Measurements from ENCODE around the gene TBXAS1. TPM values are rescaled to one million over a fixed set of nuclear protein-coding genes. Genes with fewer than 3 reads are reported as not detected.

Gene TBXAS1
- total RNA-seq, 1 experiment from 2014 or later = not detected

DNA sequence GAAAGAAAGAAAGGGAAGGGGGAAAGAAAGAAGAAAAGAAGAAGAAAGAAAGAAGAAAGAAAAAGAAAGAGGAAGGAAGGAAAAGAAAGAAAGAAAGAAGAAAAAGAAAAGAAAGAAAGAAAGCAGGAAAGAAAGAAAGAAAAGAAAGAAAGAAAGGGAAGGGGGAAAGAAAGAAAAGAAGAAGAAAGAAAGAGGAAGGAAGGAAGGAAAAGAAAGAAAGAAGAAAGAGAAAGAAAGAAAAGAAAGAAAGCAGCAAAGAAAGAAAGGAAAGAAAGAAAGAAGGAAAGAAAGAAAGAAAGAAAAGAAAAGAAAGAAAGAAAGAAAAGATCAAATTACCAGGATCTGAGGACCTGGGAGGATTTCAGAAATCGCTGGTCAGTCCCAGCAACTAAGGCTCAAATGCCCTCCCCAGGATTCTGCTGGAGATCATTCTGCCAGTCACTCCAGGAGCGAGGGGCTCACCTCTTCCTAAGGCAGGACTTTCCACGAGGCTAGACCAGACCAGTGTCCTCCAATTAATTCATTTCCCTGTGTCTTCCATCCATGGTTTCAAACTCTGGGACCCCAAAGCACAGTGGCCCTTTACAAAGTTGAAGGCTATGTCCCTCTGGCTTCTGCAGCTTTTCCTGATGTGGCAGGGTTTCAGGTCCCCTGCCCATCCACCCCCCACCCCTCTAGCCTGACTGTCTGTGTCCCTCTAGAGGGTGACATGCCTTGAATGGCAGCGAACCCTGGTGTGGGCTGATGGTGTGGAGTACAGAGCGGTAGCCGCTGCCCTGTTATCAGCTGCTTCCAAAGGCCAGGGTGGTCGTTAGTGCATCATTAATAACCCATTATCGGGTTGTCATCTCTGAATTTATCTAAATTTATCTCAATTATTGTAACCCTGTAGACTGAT is 155.8 kb downstream of the TBXAS1 start:
- Histone ChIP-seq H3K9ac (ENCODE audit: low read length) (no peak overlapping the region), H3K79me2 (ENCODE audit: low read length) (no peaks in the 10 kb centered on the region), H3K27ac (ENCODE audit: low read length) (no peak overlapping the region), H2AFZ (ENCODE audit: low read length) (no peak overlapping the region), H3K27me3 (ENCODE audit: low read length) (no peaks in the 10 kb centered on the region), H3K9me3 (ENCODE audit: low read length) (no peaks in the 10 kb centered on the region), H4K20me1 (ENCODE audit: insufficient read depth, low read depth, low read length) (no peaks in the 10 kb centered on the region), H3K36me3 (ENCODE audit: insufficient read depth, low read length) (no peaks in the 10 kb centered on the region), H3K9me2 (replicated peaks; ENCODE audit: insufficient read depth, low read length) (no peaks in the 10 kb centered on the region), H3K4me3 (ENCODE audit: low read length) (no peak overlapping the region), H3K4me1 (ENCODE audit: low read length) (no peaks in the 10 kb centered on the region), H3K4me2 (ENCODE audit: low read depth, low read length, poor library complexity, severe bottlenecking) (no peak overlapping the region)
- DNase-seq = no peak

DNA sequence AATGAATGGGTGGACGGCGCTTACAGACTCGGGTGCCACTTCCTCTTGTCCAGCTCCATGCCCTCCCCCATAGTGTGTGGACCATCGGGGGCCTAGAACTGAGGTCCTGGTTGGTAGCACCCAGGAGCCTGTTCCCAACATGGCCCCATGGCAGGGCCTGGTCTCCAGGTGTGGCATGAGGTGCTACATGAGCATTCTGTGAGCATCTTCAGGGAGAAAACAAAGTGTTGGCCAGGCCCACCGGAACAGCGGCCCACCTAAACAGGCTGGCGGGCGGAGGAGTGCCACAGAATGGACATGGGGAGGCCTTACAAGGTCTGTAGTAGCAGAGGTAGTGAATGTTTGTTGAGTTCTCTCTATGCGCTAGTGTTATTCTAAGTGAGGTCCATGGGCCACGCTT is 156.7 kb downstream of the TBXAS1 start:
- Histone ChIP-seq H2AFZ (ENCODE audit: low read length) (no peak overlapping the region), H3K9ac (ENCODE audit: low read length) (no peak overlapping the region), H3K4me2 (ENCODE audit: low read depth, low read length, poor library complexity, severe bottlenecking) (no peak overlapping the region), H3K9me2 (replicated peaks; ENCODE audit: insufficient read depth, low read length) (no peaks in the 10 kb centered on the region), H4K20me1 (ENCODE audit: insufficient read depth, low read depth, low read length) (no peaks in the 10 kb centered on the region), H3K9me3 (ENCODE audit: low read length) (no peaks in the 10 kb centered on the region), H3K79me2 (ENCODE audit: low read length) (no peaks in the 10 kb centered on the region), H3K4me3 (ENCODE audit: low read length) (no peak overlapping the region), H3K27ac (ENCODE audit: low read length) (no peak overlapping the region), H3K4me1 (ENCODE audit: low read length) (no peaks in the 10 kb centered on the region), H3K27me3 (ENCODE audit: low read length) (no peaks in the 10 kb centered on the region), H3K36me3 (ENCODE audit: insufficient read depth, low read length) (no peaks in the 10 kb centered on the region)
- no peak for DNase-seq

DNA sequence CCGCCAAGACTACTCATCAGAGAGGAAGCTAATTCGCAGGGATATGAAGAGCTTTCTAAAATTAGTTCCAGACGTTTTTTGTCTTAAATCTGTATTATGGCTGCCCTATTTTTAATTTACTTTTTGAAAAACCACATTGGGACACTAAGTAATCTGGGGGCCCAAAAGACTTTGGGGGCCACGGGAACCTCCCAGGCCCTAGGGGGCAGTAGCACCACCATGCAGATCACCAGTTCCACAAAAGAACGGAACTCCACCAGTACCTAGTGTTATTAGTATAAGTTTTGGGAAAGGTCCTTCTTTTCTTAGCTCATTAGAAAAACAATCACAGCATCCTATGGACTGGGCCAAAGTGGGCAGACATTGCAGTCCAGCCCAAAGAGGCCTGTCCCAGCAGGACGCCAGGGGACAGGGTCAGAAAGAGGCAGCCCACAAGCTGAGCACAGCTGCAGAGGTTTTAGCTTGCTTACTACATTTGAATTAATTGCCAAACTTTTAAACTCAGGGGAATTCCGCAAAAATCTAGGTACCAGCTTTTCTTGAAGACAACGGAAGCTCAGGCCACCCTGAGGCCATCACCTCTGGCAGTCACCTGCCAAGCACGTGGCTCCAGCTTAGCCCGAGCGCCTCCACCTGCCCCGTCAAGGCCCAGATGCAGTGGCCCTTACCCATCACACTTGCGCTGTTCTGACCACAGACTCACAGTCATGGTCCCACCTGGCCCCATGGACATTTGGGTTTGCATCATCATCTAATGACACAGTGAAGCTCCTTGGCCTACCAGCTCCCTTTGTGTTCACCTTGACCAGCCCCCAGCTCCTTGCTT is 158.8 kb downstream of the TBXAS1 start:
- no peak overlapping the region for H3K4me3 ChIP-seq (ENCODE audit: low read length)
- no peak overlapping the region for H3K9ac ChIP-seq (ENCODE audit: low read length)
- no peaks in the 10 kb centered on the region for H3K9me2 ChIP-seq (replicated peaks; ENCODE audit: insufficient read depth, low read length)
- DNase-seq = no peak
- H3K4me2 ChIP-seq (ENCODE audit: low read depth, low read length, poor library complexity, severe bottlenecking) = no peak overlapping the region
- H3K79me2 ChIP-seq (ENCODE audit: low read length) = no peaks in the 10 kb centered on the region
- no peaks in the 10 kb centered on the region for H4K20me1 ChIP-seq (ENCODE audit: insufficient read depth, low read depth, low read length)
- no peaks in the 10 kb centered on the region for H3K9me3 ChIP-seq (ENCODE audit: low read length)
- no peak overlapping the region for H3K27ac ChIP-seq (ENCODE audit: low read length)
- H3K27me3 ChIP-seq (ENCODE audit: low read length) = no peaks in the 10 kb centered on the region
- H3K4me1 ChIP-seq (ENCODE audit: low read length) = no peaks in the 10 kb centered on the region
- no peak overlapping the region for H2AFZ ChIP-seq (ENCODE audit: low read length)
- H3K36me3 ChIP-seq (ENCODE audit: insufficient read depth, low read length) = no peaks in the 10 kb centered on the region

DNA sequence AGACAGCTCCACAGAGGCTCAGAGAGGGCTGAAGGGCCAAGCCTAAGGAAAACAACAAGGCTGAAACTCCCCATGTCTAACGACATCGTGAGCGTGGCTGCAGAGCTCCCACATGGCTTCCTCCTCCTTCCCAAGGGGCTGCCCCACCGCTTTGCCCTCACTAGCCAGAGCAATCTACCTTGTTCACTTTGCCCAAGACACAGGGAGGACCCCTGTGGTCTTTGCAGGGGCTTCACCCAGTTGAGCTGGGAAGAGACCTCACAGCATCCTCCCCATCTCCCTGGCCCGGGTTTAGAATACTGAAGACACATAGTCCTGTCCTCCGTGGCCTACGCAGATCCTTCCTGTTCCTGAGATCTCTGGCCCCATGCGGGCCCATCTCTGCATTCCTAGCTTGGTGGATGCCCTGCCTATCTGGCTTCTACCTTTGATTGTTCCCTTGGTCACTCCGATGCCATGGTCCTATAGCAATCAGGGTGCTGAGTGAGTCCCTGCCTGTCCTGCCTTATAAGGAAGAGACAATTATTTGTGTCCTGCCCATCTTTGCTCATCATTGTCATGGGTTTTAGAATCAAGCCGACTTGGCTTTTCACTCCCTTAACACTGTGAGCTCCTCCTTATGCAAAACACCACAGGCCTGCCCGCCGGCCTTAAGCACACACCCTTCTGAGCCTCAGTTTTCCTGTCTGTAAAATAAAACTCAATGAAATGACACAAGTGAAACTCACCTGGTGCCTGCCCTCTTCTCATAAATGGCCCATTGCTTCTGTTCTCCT is 160.5 kb downstream of the TBXAS1 start:
- no peaks in the 10 kb centered on the region for H4K20me1 ChIP-seq (ENCODE audit: insufficient read depth, low read depth, low read length)
- no peaks in the 10 kb centered on the region for H3K9me2 ChIP-seq (replicated peaks; ENCODE audit: insufficient read depth, low read length)
- no peaks in the 10 kb centered on the region for H3K4me1 ChIP-seq (ENCODE audit: low read length)
- no peaks in the 10 kb centered on the region for H3K36me3 ChIP-seq (ENCODE audit: insufficient read depth, low read length)
- H3K4me2 ChIP-seq (ENCODE audit: low read depth, low read length, poor library complexity, severe bottlenecking) = no peak overlapping the region
- no peak overlapping the region for H3K9ac ChIP-seq (ENCODE audit: low read length)
- H3K27ac ChIP-seq (ENCODE audit: low read length) = no peak overlapping the region
- no peak for DNase-seq
- no peak overlapping the region for H3K4me3 ChIP-seq (ENCODE audit: low read length)
- H3K79me2 ChIP-seq (ENCODE audit: low read length) = no peaks in the 10 kb centered on the region
- no peaks in the 10 kb centered on the region for H3K27me3 ChIP-seq (ENCODE audit: low read length)
- no peaks in the 10 kb centered on the region for H3K9me3 ChIP-seq (ENCODE audit: low read length)
- no peak overlapping the region for H2AFZ ChIP-seq (ENCODE audit: low read length)

DNA sequence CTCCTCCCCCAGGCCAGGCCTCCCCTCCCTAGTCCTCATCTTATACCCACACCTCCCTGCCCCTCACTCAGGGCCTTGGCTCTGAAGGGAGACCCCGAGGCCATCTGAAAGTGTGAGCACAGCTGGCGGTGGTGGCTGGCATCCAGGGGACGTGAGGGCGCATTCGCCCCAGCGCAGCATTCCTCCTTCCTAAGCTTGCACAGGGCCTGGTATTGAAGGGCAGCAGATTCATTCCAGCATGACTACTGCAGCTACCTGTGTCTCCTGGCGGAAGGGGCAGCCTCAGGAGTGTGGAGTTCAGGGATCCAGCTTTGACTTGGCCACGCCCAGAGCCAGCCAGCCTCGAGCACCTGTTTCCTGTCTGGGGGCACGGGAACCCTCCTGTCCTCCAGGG is 161.1 kb downstream of the TBXAS1 start:
- no peaks in the 10 kb centered on the region for H3K36me3 ChIP-seq (ENCODE audit: insufficient read depth, low read length)
- no peak overlapping the region for H2AFZ ChIP-seq (ENCODE audit: low read length)
- H3K4me2 ChIP-seq (ENCODE audit: low read depth, low read length, poor library complexity, severe bottlenecking) = no peak overlapping the region
- no peaks in the 10 kb centered on the region for H3K9me2 ChIP-seq (replicated peaks; ENCODE audit: insufficient read depth, low read length)
- H3K9me3 ChIP-seq (ENCODE audit: low read length) = no peaks in the 10 kb centered on the region
- no peaks in the 10 kb centered on the region for H3K27me3 ChIP-seq (ENCODE audit: low read length)
- H3K4me3 ChIP-seq (ENCODE audit: low read length) = no peak overlapping the region
- H3K27ac ChIP-seq (ENCODE audit: low read length) = no peak overlapping the region
- H4K20me1 ChIP-seq (ENCODE audit: insufficient read depth, low read depth, low read length) = no peaks in the 10 kb centered on the region
- no peak for DNase-seq
- H3K79me2 ChIP-seq (ENCODE audit: low read length) = no peaks in the 10 kb centered on the region
- no peak overlapping the region for H3K9ac ChIP-seq (ENCODE audit: low read length)
- no peaks in the 10 kb centered on the region for H3K4me1 ChIP-seq (ENCODE audit: low read length)

DNA sequence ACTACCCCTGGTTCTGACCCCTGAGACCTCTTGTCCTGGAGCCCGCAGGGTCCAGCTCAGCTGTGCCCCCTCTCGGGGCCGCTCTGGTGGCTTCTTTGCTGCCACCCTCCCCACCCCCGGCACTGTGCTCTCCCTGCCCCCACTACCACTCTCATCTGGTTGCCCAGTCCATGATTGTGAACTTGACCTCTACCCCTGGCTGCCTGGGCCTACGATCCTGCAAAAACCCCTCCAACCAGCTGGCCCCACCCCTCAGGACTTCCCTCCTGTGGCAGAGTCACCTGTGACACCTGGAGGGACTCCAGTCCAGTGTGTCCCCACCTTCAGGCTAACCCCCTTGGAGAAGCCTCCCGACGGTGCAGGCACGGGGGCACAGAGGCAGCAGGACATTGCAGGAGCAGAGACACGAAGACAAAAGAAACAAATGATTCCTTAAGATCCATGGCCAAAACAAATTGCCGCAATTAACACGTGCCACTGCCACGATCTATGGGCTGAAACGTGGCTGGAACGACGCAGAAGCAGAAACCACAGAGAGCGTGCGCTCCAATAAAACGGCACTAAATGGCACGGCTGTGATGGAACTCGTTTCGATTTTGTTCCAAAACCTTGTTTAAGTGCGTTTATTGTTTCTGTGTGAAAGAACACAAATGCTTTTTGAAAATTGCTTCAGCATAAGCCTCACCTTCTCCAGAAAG is 161.7 kb downstream of the TBXAS1 start:
- no peak overlapping the region for H3K4me3 ChIP-seq (ENCODE audit: low read length)
- no peaks in the 10 kb centered on the region for H4K20me1 ChIP-seq (ENCODE audit: insufficient read depth, low read depth, low read length)
- H2AFZ ChIP-seq (ENCODE audit: low read length) = no peak overlapping the region
- no peaks in the 10 kb centered on the region for H3K27me3 ChIP-seq (ENCODE audit: low read length)
- H3K4me2 ChIP-seq (ENCODE audit: low read depth, low read length, poor library complexity, severe bottlenecking) = no peak overlapping the region
- no peaks in the 10 kb centered on the region for H3K36me3 ChIP-seq (ENCODE audit: insufficient read depth, low read length)
- DNase-seq = no peak
- no peak overlapping the region for H3K27ac ChIP-seq (ENCODE audit: low read length)
- H3K4me1 ChIP-seq (ENCODE audit: low read length) = no peaks in the 10 kb centered on the region
- no peaks in the 10 kb centered on the region for H3K9me3 ChIP-seq (ENCODE audit: low read length)
- H3K9ac ChIP-seq (ENCODE audit: low read length) = no peak overlapping the region
- no peaks in the 10 kb centered on the region for H3K79me2 ChIP-seq (ENCODE audit: low read length)
- H3K9me2 ChIP-seq (replicated peaks; ENCODE audit: insufficient read depth, low read length) = no peaks in the 10 kb centered on the region

DNA sequence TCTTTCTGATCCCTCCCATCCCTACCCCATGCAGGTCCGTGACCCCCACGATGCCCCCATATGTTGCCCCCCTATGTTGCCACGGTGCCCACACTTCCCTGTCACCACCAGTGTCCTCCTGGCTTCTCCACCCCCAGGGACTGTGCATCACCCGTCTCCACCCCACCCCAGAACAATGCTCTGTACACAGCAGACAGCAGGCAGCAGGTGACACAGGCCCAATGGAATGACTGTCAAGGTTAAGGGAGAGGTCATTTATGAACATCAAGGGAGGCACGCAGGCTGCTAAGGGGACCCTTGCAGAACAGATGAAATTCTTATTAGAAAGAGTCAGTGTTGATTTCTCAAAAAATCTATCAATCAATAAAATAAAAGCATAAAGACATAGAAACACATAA is 162.2 kb downstream of the TBXAS1 start:
- no peak for DNase-seq
- Histone ChIP-seq H3K4me3 (ENCODE audit: low read length) (no peak overlapping the region), H3K9me3 (ENCODE audit: low read length) (no peaks in the 10 kb centered on the region), H3K79me2 (ENCODE audit: low read length) (no peaks in the 10 kb centered on the region), H3K27me3 (ENCODE audit: low read length) (no peaks in the 10 kb centered on the region), H3K9me2 (replicated peaks; ENCODE audit: insufficient read depth, low read length) (no peaks in the 10 kb centered on the region), H3K27ac (ENCODE audit: low read length) (no peak overlapping the region), H3K4me1 (ENCODE audit: low read length) (no peaks in the 10 kb centered on the region), H2AFZ (ENCODE audit: low read length) (no peak overlapping the region), H3K36me3 (ENCODE audit: insufficient read depth, low read length) (no peaks in the 10 kb centered on the region), H3K9ac (ENCODE audit: low read length) (no peak overlapping the region), H3K4me2 (ENCODE audit: low read depth, low read length, poor library complexity, severe bottlenecking) (no peak overlapping the region), H4K20me1 (ENCODE audit: insufficient read depth, low read depth, low read length) (no peaks in the 10 kb centered on the region)

Measured in Karpas-422 (cell line).